Measurements from ENCODE around the gene ARFGEF3. TPM values are rescaled to one million over a fixed set of nuclear protein-coding genes. Genes with fewer than 3 reads are reported as not detected.

Gene ARFGEF3
- total RNA-seq, 2 donors from 2014 or later = 1.7 to 3.7 TPM

GRCh38 chr6:138377844-138378243, 216.1 kb downstream of the ARFGEF3 start, which contains the start of gene SMIM28:
SMIM28 (plus strand) TSS chr6:138377905; CDS start chr6:138378073, 168 bp downstream.
- H3K4me1 ChIP-seq = no peaks in the 10 kb centered on the region
- H3K27ac ChIP-seq = no peak within 1 kb of the TSS
- DNase-seq (ENCODE audit: low spot score) = no peak
- no peaks in the 10 kb centered on the region for H3K9me3 ChIP-seq
- H3K27me3 ChIP-seq = no peaks in the 10 kb centered on the region
- no peak for TF ChIP-seq CTCF (IDR thresholded peaks at IDR 0.05)
- H3K36me3 ChIP-seq = no peaks in the 10 kb centered on the region
- H3K4me3 ChIP-seq = no peak within 1 kb of the TSS

- Histone ChIP-seq H3K9me3 (no peaks in the 10 kb centered on the region), H3K27me3 (no peaks in the 10 kb centered on the region), H3K27ac (no peak overlapping the region), H3K4me3 (no peak overlapping the region), H3K4me1 (no peaks in the 10 kb centered on the region), H3K36me3 (no peaks in the 10 kb centered on the region)
- TF ChIP-seq CTCF (IDR thresholded peaks at IDR 0.05) = no peak
- no peak for DNase-seq (ENCODE audit: low spot score)
Observed at GRCh38 chr6:138378463-138378862, 216.7 kb downstream of the ARFGEF3 start.

GRCh38 chr6:138382498-138383265, 220.9 kb downstream of the ARFGEF3 start:
- DNase-seq (ENCODE audit: low spot score) = no peak
- H3K36me3 ChIP-seq = no peaks in the 10 kb centered on the region
- no peak overlapping the region for H3K4me3 ChIP-seq
- no peaks in the 10 kb centered on the region for H3K4me1 ChIP-seq
- H3K27ac ChIP-seq = no peak overlapping the region
- H3K9me3 ChIP-seq = no peaks in the 10 kb centered on the region
- TF ChIP-seq CTCF (IDR thresholded peaks at IDR 0.05) = no peak
- no peaks in the 10 kb centered on the region for H3K27me3 ChIP-seq

GRCh38 chr6:138383776-138384175, 222.0 kb downstream of the ARFGEF3 start:
- H3K36me3 ChIP-seq = no peaks in the 10 kb centered on the region

GRCh38 chr6:138386897-138387296, 225.2 kb downstream of the ARFGEF3 start:
- TF ChIP-seq CTCF (IDR thresholded peaks at IDR 0.05) = no peak
- DNase-seq (ENCODE audit: low spot score) = no peak
- H3K9me3 ChIP-seq = no peaks in the 10 kb centered on the region
- no peaks in the 10 kb centered on the region for H3K27me3 ChIP-seq
- H3K36me3 ChIP-seq = no peaks in the 10 kb centered on the region
- no peak overlapping the region for H3K27ac ChIP-seq
- no peaks in the 10 kb centered on the region for H3K4me1 ChIP-seq
- no peak overlapping the region for H3K4me3 ChIP-seq

More at GRCh38 chr6:138383776-138384175, 222.0 kb downstream of the ARFGEF3 start:
- Histone ChIP-seq H3K4me1 (no peaks in the 10 kb centered on the region), H3K9me3 (no peaks in the 10 kb centered on the region), H3K27me3 (no peaks in the 10 kb centered on the region), H3K4me3 (no peak overlapping the region), H3K27ac (no peak overlapping the region)
- no peak for DNase-seq (ENCODE audit: low spot score)
- no peak for TF ChIP-seq CTCF (IDR thresholded peaks at IDR 0.05)

Data from right atrium auricular region (tissue), 2 donors.